ENCODE data around the gene FAM78B. TPM values are rescaled to one million over a fixed set of nuclear protein-coding genes. Genes with fewer than 3 reads are reported as not detected.

Gene FAM78B, protein sequence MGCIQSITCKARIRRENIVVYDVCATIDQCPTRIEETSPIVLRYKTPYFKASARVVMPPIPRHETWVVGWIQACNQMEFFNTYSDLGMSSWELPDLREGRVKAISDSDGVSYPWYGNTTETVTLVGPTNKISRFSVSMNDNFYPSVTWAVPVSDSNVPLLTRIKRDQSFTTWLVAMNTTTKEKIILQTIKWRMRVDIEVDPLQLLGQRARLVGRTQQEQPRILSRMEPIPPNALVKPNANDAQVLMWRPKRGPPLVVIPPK
- 1 to 10 TPM; 1.9 to 3.8 (median 2.9) TPM for polyA plus RNA-seq (ENCODE audit: insufficient read length in 10 of 10)
- long read RNA-seq, donor 1, partial matches to known transcripts: 0 of 1 reads
- long read RNA-seq, donor 1, other reads (novel, unspliced or antisense): 0 of 1 reads
- long read RNA-seq, donor 2: 0 reads
- long read RNA-seq, donor 3: 0 reads
- long read RNA-seq, donor 4: 0 reads
- long read RNA-seq, donor 5, partial matches to known transcripts: 0 of 1 reads
- long read RNA-seq, donor 5, other reads (novel, unspliced or antisense): 0 of 1 reads
- long read RNA-seq, donor 6, partial matches to known transcripts: 0 of 2 reads
- long read RNA-seq, donor 6, other reads (novel, unspliced or antisense): 0 of 2 reads
- long read RNA-seq, donor 7: 0 reads
- long read RNA-seq, donor 8: 0 reads
- long read RNA-seq, donor 9: 0 reads

DNA sequence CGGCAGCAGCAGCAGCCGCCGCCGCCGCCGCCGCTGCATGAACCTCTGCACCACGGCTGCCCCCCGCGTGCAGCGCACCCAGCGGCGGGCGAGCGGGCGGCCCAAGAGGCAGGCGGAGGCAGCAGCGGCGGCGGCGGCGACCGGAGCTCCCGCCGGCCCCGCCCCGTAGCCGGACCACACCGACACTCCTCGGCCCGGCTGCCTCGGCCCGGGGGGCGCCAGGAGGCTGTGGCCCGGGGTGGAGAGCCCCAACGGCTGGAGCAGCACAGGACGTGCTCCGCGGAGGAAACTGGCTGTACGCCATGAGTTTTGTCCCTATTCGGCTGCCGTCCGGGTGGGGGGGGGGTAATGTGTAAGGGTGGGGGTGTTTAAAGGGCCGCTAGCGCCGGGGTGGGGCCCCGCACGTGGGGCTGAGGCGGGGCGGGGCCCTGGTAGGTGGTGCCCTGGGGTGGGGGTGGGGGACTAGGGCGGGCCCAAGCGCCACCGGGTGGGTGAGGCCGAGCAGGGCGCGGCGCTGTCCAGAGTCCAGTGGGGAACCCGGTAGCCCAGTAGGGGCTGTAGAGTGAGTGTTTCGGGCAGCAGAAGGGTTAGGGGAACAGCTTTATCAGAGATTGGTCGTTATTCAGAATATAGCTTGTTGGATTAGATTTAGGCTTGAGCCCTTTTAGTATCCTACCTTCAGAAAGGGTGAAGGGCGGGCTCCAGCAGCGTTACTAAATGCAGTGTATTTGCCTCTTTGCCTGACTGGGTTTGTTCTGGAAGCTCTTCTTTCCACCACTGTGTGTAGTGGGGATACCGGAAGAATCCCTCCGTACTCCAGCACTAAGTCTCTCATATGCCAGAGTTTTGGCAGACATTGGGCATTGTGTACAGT, at the start of gene FAM78B:
Gene FAM78B (minus strand): TSS at position 304 of the 874 bp plus-strand sequence. CDS start 753 bp downstream, outside the sequence.
- DNase-seq: peak; percentile 55 to 74 (median 57)

- no peak for DNase-seq
These were observed 35.7 kb upstream of the FAM78B start for GRCh38 chr1:166202546-166202945.

DNA sequence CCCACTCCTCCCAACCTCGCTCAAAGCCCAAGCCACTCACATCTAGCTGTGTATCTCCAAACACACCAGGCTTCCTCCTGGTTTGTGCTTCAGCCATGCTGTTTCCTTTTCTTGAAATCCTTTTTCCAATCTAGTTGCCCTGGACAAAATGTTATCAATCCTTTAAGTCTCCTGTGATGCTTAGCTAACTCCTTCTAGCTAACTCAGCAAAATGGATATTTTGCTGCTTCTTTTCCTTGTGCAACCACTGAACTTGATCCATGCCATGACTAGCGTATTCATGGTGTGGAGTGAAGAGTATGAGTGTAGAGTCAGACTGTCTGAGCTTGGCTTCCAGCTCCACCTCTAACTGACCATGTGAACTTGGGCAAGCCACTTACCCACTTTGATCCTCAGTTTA, 33.9 kb upstream of the FAM78B start:
- no peak for DNase-seq

- no peak for DNase-seq
These were observed 30.8 kb upstream of the FAM78B start for GRCh38 chr1:166197597-166197996.

- no peak for DNase-seq
These were observed 30.3 kb upstream of the FAM78B start for GRCh38 chr1:166197141-166197540.

DNA sequence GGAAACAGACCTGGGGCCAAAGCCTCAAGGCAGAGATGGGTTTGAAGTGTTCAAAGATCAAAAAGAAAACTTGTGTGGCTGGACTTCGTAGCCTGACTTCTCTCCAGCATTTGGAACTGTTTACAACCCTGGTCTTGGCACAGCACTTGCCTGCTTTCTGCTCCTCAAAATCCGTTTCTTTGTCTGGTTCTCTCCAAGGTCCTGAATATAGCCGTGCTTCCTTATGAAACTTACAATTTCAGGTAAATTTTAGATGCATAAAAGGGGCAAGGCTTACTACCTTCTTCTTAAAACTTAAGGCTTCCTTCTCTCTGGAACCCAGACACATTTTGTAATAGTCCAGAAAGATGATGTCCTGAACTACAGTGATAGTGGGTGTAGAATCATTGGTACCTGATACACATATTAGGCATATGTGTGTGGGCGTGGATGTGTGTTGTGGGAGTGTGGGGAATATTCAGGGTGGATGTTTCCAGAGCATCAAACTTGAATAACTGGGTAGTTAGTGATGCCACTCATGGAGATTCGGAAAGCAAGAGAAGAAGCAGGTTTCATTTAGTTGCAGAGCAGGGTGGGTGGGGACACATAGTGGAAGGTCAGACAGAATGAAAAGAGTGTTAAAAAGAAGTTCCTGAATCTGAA, 26.4 kb upstream of the FAM78B start:
- DNase-seq: peak in 1 of 3 donors; percentile 3

- DNase-seq: no peak
These were observed 23.6 kb upstream of the FAM78B start for GRCh38 chr1:166190400-166190799.

DNA sequence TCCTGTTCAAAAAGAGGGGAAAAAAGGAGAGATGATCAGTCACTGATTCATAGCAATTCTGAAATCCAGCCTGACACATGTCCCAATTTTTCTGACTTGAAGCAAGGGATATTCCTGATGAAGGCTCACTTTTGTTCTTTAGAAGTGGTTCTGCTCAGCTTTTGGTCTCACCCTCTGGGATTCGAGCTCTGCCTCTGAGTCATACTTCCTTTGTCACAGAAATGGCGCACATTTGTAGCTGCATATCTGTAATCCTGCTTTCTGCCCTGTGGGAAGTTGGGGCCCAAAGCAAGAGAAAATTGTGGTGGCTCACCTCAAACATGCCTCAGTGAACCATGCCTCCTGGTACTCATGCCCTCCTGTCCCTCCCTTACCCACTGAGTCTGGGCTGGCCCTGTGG, 22.3 kb upstream of the FAM78B start:
- DNase-seq: no peak

- DNase-seq: no peak
These were observed 18.7 kb upstream of the FAM78B start for GRCh38 chr1:166185526-166185925.

DNA sequence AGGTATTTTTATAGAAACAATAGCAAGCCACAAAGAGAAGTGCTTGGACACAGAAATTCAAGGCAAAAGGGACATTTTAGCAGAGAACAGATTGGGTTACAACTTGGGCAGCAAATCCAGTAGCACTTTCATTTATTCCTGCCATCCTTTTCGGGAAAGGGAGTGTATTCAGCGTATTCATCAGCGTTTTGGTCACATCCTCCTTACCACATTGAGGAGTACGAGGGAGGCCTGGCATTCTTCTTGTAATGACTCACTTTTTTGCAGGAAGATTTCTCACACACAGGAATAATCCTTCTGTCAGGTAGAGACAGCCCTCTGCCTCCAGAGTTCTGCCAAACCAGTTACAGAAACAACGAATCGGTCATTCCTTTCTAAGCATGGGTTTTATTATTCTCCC, 18.1 kb upstream of the FAM78B start:
- DNase-seq: no peak

GRCh38 chr1:166184012-166184411, 17.2 kb upstream of the FAM78B start:
- DNase-seq: no peak

DNA sequence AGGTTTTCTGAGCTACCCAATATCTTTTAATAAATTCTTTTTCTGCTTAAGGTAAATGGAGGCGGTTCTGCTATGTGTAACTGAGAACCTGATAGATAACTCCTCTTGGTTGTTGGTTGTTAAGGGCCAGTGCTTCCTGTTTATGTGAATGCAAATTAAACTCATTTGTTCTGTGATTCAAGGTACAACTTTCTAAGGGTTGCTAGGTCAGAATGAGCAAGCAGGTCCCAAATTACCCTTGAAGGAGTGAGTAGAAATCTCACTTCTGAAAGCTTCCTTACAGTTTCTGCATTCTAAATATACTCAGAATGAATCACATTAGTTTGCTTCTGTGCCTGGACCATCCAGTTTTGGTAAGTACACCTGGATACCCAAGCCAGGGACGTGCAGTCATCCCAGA, 15.5 kb upstream of the FAM78B start:
- no peak for DNase-seq

- DNase-seq: no peak
These were observed 9.6 kb upstream of the FAM78B start for GRCh38 chr1:166176416-166176815.

- DNase-seq: no peak
These were observed 8.2 kb upstream of the FAM78B start for GRCh38 chr1:166175032-166175431.

DNA sequence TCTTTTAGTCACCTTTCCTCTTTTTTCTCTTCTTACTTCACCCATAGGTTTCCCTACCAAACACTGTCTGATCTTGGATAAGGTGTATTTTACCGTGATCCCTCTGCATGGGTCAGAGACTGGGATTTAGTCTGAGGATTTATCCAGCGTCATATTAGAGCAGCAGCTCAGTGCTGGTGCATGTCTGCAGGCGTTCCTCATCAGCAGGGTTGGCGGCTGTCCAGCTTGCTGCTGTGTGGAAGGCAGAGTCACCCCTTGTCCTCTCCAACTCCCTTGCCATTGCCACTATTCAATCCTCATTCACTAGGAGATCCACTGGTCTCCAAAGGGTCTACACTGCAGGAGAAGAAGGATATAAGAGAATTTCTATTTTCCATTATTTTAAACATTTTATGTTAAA, 7.3 kb upstream of the FAM78B start:
- DNase-seq: peak in 1 of 3 donors; percentile 6

- DNase-seq: no peak
These were observed 5.3 kb upstream of the FAM78B start for GRCh38 chr1:166172106-166172505.

DNA sequence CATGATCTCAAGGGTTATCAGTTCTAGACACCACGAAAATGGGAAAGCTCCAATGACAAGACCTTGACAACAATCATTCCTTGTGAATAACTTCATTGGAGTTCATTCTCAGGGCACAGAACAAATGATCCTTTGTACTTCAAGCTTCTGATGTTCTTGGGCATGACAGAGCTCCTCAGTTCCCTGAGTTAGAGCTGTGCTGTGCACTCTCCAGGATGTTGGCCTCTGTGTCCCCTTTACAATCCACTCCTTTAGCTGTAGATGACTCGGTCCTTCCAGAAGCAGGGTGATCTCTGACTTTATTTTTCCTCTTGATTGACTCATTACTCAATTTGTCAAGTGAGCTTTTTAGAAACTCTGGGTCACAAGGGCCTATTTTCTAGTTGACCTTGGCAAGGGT, 3.9 kb upstream of the FAM78B start:
- no peak for DNase-seq

- no peak for DNase-seq
These were observed 3.3 kb upstream of the FAM78B start for GRCh38 chr1:166170075-166170474.

GRCh38 chr1:166169182-166169581, 2.4 kb upstream of the FAM78B start:
- DNase-seq: no peak

DNA sequence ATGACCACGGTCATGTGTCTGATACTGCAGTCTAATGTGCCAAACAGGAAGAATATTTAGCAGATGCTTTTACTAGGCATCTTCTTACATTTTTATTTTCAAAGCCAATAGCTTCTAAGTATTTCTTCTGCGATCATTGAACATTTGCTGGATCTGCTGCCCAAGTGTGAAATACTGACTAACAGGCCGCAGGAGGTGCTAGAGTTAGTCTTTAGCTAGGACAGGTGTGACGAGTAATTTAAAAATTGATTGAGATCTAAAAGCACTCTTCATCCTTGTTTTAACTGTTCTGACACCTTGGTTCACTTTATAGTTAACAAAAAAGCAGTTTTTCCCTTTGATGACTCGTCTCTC, 748 bp upstream of the FAM78B start:
- no peak for DNase-seq

DNA sequence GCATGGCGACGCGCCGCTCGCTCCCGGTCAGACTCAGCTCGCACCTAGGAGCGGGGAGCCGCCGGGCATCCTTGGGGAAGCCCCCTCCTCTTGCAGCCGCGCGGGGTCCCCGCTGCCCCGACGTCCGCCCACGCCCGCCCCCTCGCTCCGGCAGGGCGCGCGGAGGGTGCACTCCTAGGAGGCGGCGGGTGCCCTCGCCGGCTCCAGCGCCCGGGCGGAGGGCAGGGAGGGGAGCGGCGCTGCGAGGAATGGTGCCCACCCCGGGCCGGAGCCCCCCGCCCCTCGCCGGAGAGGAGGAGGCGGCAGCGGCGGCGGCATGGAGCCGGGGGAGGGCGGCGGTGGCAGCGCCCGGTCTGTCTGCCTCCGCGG, 488 bp downstream of the FAM78B start:
- peak in 1 of 3 donors; percentile 2 for DNase-seq
